OCI-LY1 (cell line): Measurements from ENCODE around the gene SAFB.

Experiments
- H2AFZ ChIP-seq: fragments of 200-600 bp; sonication (generic), shearing (Covaris generic); 2 replicates; pipeline ENCODE4 v1.6.0; 2014; ENCODE audit warnings: antibody characterized with exemption, mild to moderate bottlenecking, low read length
- H3F3A ChIP-seq: fragments of 200-600 bp; sonication (generic), shearing (Covaris generic); 2 replicates; pipeline ENCODE4 v1.6.0; 2014; ENCODE audit warnings: mild to moderate bottlenecking, antibody characterized with exemption, low read length, moderate library complexity; ENCODE audit not compliant: insufficient read depth
- H3K27ac ChIP-seq: fragments of 200-600 bp; sonication (generic); 2 replicates; pipeline ENCODE4 v1.5.1; 2014; ENCODE audit warnings: low read length, mixed run types, mild to moderate bottlenecking, low read depth; ENCODE audit not compliant: poor library complexity, severe bottlenecking
- H3K27me3 ChIP-seq: fragments of 200-600 bp; sonication (generic); 2 replicates; pipeline ENCODE4 v1.6.0; 2014; ENCODE audit warnings: antibody characterized with exemption, mild to moderate bottlenecking, low read length, moderate library complexity; ENCODE audit not compliant: insufficient read depth
- H3K36me3 ChIP-seq: fragments of 200-600 bp; sonication (generic); 2 replicates; pipeline ENCODE4 v1.6.1; 2014; ENCODE audit warnings: mild to moderate bottlenecking, antibody characterized with exemption, low read length, moderate library complexity, mixed read lengths; ENCODE audit not compliant: insufficient read depth
- H3K4me1 ChIP-seq: fragments of 200-600 bp; sonication (generic); 2 replicates; pipeline ENCODE4 v1.5.1; 2014; ENCODE audit warnings: mild to moderate bottlenecking, low read length, moderate library complexity; ENCODE audit not compliant: insufficient read depth, severe bottlenecking
- H3K4me2 ChIP-seq: fragments of 200-600 bp; sonication (generic), shearing (Covaris generic); 2 replicates; pipeline ENCODE4 v1.6.1; 2014; ENCODE audit warnings: low read length
- H3K4me3 ChIP-seq: fragments of 200-600 bp; sonication (generic); 2 replicates; pipeline ENCODE4 v1.5.1; 2014; ENCODE audit warnings: low read length, low read depth, mild to moderate bottlenecking, mixed read lengths; ENCODE audit not compliant: poor library complexity, severe bottlenecking
- H3K79me2 ChIP-seq: fragments of 200-600 bp; shearing (Covaris generic); 2 replicates; pipeline ENCODE4 v1.6.1; 2016; ENCODE audit warnings: mixed run types, low read length, mixed read lengths; ENCODE audit not compliant: insufficient read depth
- H3K9ac ChIP-seq: fragments of 200-600 bp; sonication (generic), shearing (Covaris generic); 2 replicates; pipeline ENCODE4 v1.6.1; 2014; ENCODE audit warnings: mild to moderate bottlenecking, low read length, mixed read lengths
- H3K9me2 ChIP-seq: fragments of 200-600 bp; sonication (generic), shearing (Covaris generic); 2 replicates; pipeline ENCODE4 v1.6.1; 2014; ENCODE audit warnings: low read depth, mild to moderate bottlenecking, low read length, mixed read lengths
- H3K9me3 ChIP-seq: fragments of 200-600 bp; shearing (Covaris generic); 2 replicates; pipeline ENCODE4 v1.6.1; 2014; ENCODE audit warnings: low read length, mixed read lengths
- H4K20me1 ChIP-seq: fragments of 200-600 bp; sonication (generic), shearing (Covaris generic); 2 replicates; pipeline ENCODE4 v1.6.0; 2016; ENCODE audit warnings: mild to moderate bottlenecking, low read length; ENCODE audit not compliant: insufficient read depth
- CTCF ChIP-seq: fragments of 200-600 bp; sonication (generic), shearing (Covaris generic); IDR thresholded peaks from 2 replicates; pipeline ENCODE4 v1.5.1; 2017; ENCODE audit warnings: mild to moderate bottlenecking, antibody characterized with exemption, low read length, moderate library complexity, mixed read lengths
- EZH2 ChIP-seq: fragments of 200-600 bp; sonication (generic), shearing (Covaris generic); IDR thresholded peaks from 2 replicates; pipeline ENCODE4 v1.8.0; 2017; ENCODE audit warnings: borderline replicate concordance, mixed run types, mild to moderate bottlenecking, antibody characterized with exemption, low read length, moderate library complexity, mixed read lengths

The SAFB gene

GRCh38 chr19:5587661-5588060, 35.2 kb upstream of the SAFB start:
- H3K9me2 ChIP-seq = no peaks in the 10 kb centered on the region
- H3K36me3 ChIP-seq = peaks cover 82% of the 10 kb centered on the region
- H3K4me1 ChIP-seq = no peaks in the 10 kb centered on the region
- no peak overlapping the region for H3K4me3 ChIP-seq
- no peaks in the 10 kb centered on the region for H3F3A ChIP-seq
- no peaks in the 10 kb centered on the region for H3K27me3 ChIP-seq
- no peak overlapping the region for H2AFZ ChIP-seq
- no peaks in the 10 kb centered on the region for H3K79me2 ChIP-seq
- H4K20me1 ChIP-seq = no peaks in the 10 kb centered on the region
- H3K27ac ChIP-seq = no peak overlapping the region
- no peak overlapping the region for H3K4me2 ChIP-seq
- no peaks in the 10 kb centered on the region for H3K9me3 ChIP-seq
- TF ChIP-seq CTCF (no peak), EZH2 (no peak)
- no peak overlapping the region for H3K9ac ChIP-seq

GRCh38 chr19:5588441-5588840, 34.4 kb upstream of the SAFB start:
- no peaks in the 10 kb centered on the region for H3K9me2 ChIP-seq
- H3K27me3 ChIP-seq = no peaks in the 10 kb centered on the region
- no peak overlapping the region for H2AFZ ChIP-seq
- H3K79me2 ChIP-seq = no peaks in the 10 kb centered on the region
- no peaks in the 10 kb centered on the region for H3F3A ChIP-seq
- H3K4me2 ChIP-seq = no peak overlapping the region
- no peaks in the 10 kb centered on the region for H3K4me1 ChIP-seq
- H3K9ac ChIP-seq = no peak overlapping the region
- H4K20me1 ChIP-seq = no peaks in the 10 kb centered on the region
- H3K4me3 ChIP-seq = no peak overlapping the region
- no peak overlapping the region for H3K27ac ChIP-seq
- H3K36me3 ChIP-seq = peaks cover 90% of the 10 kb centered on the region
- TF ChIP-seq EZH2 = no peak
- no peak for TF ChIP-seq CTCF
- H3K9me3 ChIP-seq = no peaks in the 10 kb centered on the region

- no peak overlapping the region for H2AFZ ChIP-seq
- H3K27me3 ChIP-seq = no peaks in the 10 kb centered on the region
- H3K4me3 ChIP-seq = no peak overlapping the region
- H3K36me3 ChIP-seq = peaks cover 91% of the 10 kb centered on the region
- no peaks in the 10 kb centered on the region for H3K79me2 ChIP-seq
- no peaks in the 10 kb centered on the region for H3F3A ChIP-seq
- no peaks in the 10 kb centered on the region for H3K9me3 ChIP-seq
- no peak overlapping the region for H3K9ac ChIP-seq
- TF ChIP-seq CTCF (no peak), EZH2 (no peak)
- no peaks in the 10 kb centered on the region for H3K9me2 ChIP-seq
- no peaks in the 10 kb centered on the region for H3K4me1 ChIP-seq
- no peak overlapping the region for H3K4me2 ChIP-seq
- H4K20me1 ChIP-seq = no peaks in the 10 kb centered on the region
- no peak overlapping the region for H3K27ac ChIP-seq
Measured at GRCh38 chr19:5588906-5589676, 33.8 kb upstream of the SAFB start.
